Thoracic aorta (tissue), 2 donors: ENCODE measurements around the gene PVALEF. TPM values are rescaled to one million over a fixed set of nuclear protein-coding genes. Genes with fewer than 3 reads are reported as not detected.

Source experiments
- ATAC-seq: fragments of 150-250 bp; one replicate; pipeline ENCODE4 v1.8.0; 2017; ENCODE audit warnings: low read depth; ENCODE audit not compliant: insufficient number of reproducible peaks, low FRiP score
- DNase-seq: peaks from one replicate; pipeline ENCODE4 v3.0.0-alpha.2; 2020; ENCODE audit warnings: low spot score
- H3K27ac ChIP-seq, 2 donors: fragments of 200-600 bp; sonication (generic); 1 replicate in 1 of 2; 2 replicates in 1 of 2; pipeline ENCODE4 v1.5.1; 2016; ENCODE audit warnings: mild to moderate bottlenecking in 2 of 2, moderate library complexity in 2 of 2
- H3K27me3 ChIP-seq: fragments of 200-600 bp; sonication (generic); replicated peaks from 2 replicates; pipeline ENCODE4 v1.6.0; 2016; ENCODE audit warnings: mild to moderate bottlenecking; ENCODE audit not compliant: insufficient read depth
- H3K36me3 ChIP-seq: fragments of 200-600 bp; sonication (generic); one replicate; pipeline ENCODE4 v1.5.1; 2016
- H3K4me1 ChIP-seq, 2 donors: fragments of 200-600 bp; sonication (generic); 1 replicate in 1 of 2; 2 replicates in 1 of 2; pipeline versions ENCODE4 v1.5.1 to v1.6.0; 2016; ENCODE audit warnings: low read depth in 2 of 2, mild to moderate bottlenecking in 1 of 2; ENCODE audit not compliant: control insufficient read depth in 1 of 2
- H3K4me3 ChIP-seq: fragments of 200-600 bp; sonication (generic); 2 replicates; pipeline ENCODE4 v1.5.1; 2016; ENCODE audit warnings: mild to moderate bottlenecking
- H3K9me3 ChIP-seq: fragments of 200-600 bp; sonication (generic); 2 replicates; pipeline ENCODE4 v1.5.1; 2016
- CTCF ChIP-seq: fragments of 200-600 bp; sonication (generic); IDR thresholded peaks from one replicate; pipeline ENCODE4 v1.5.1; 2019; ENCODE audit warnings: antibody characterized with exemption
- total RNA-seq, 2 donors: library from RNA; depleted of rRNA; stranded (reverse); fragments of >200 nt; gene quantifications; one replicate each; pipeline versions ENCODE4 v1.1.0 to v1.2.3, GENCODE V29; 2016

Gene PVALEF
- total RNA-seq, 2 donors from 2014 or later, result not detected

- Histone ChIP-seq H3K27ac (no peak overlapping the region), H3K36me3 (no peaks in the 10 kb centered on the region), H3K9me3 (no peaks in the 10 kb centered on the region), H3K4me1 (peaks cover 3 to 11% of the 10 kb centered on the region in 2 donors), H3K27me3 (no peaks in the 10 kb centered on the region), H3K4me3 (peak overlapping the region; percentile 44)
- no peak for TF ChIP-seq CTCF
- DNase-seq, result no peak
- no peak for ATAC-seq
These were observed 4.4 kb upstream of the PVALEF start for GRCh38 chr17:81160747-81161453.

GRCh38 chr17:81161536-81161935 lies 3.8 kb upstream of the PVALEF start:
- DNase-seq (no peak), ATAC-seq (no peak)
- H3K27me3 ChIP-seq, result no peaks in the 10 kb centered on the region
- TF ChIP-seq CTCF, result no peak
- no peak overlapping the region for H3K4me3 ChIP-seq
- no peaks in the 10 kb centered on the region for H3K36me3 ChIP-seq
- peaks cover 3 to 11% of the 10 kb centered on the region in 2 donors for H3K4me1 ChIP-seq
- H3K27ac ChIP-seq, result no peak overlapping the region
- no peaks in the 10 kb centered on the region for H3K9me3 ChIP-seq

- TF ChIP-seq CTCF, result no peak
- DNase-seq, result no peak
- no peak for ATAC-seq
- Histone ChIP-seq H3K27ac (no peak overlapping the region), H3K4me1 (peaks cover 3 to 11% of the 10 kb centered on the region in 2 donors), H3K4me3 (no peak overlapping the region), H3K36me3 (no peaks in the 10 kb centered on the region), H3K27me3 (no peaks in the 10 kb centered on the region), H3K9me3 (no peaks in the 10 kb centered on the region)
These were observed 3.3 kb upstream of the PVALEF start for GRCh38 chr17:81161972-81162371.

- Histone ChIP-seq H3K9me3 (no peaks in the 10 kb centered on the region), H3K27ac (no peak overlapping the region), H3K27me3 (no peaks in the 10 kb centered on the region), H3K4me3 (no peak overlapping the region), H3K4me1 (peaks cover 3 to 11% of the 10 kb centered on the region in 2 donors), H3K36me3 (no peaks in the 10 kb centered on the region)
- no peak for ATAC-seq
- no peak for DNase-seq
- no peak for TF ChIP-seq CTCF
These were observed 2.8 kb upstream of the PVALEF start for GRCh38 chr17:81162491-81162890.

- no peak overlapping the region for H3K27ac ChIP-seq
- no peak for ATAC-seq
These were observed 2.1 kb upstream of the PVALEF start for GRCh38 chr17:81163051-81163695.

More at GRCh38 chr17:81163051-81163695, 2.1 kb upstream of the PVALEF start:
- Histone ChIP-seq H3K36me3 (no peaks in the 10 kb centered on the region), H3K4me3 (no peak overlapping the region), H3K27me3 (no peaks in the 10 kb centered on the region), H3K4me1 (peaks cover 3 to 11% of the 10 kb centered on the region in 2 donors), H3K9me3 (no peaks in the 10 kb centered on the region)
- no peak for DNase-seq
- no peak for TF ChIP-seq CTCF
